ENCODE results near the gene MACC1. TPM values are rescaled to one million over a fixed set of nuclear protein-coding genes. Genes with fewer than 3 reads are reported as not detected.

MACC1 gene
- polyA plus RNA-seq, 1 of the 3 experiments (the other 2 are of a cell fraction) = not detected

- no peaks in the 10 kb centered on the region for H4K20me1 ChIP-seq (ENCODE audit: insufficient read depth)
- no peaks in the 10 kb centered on the region for H3K4me1 ChIP-seq (ENCODE audit: control insufficient read depth in 1 of 2, insufficient read depth in 2 of 2, low read depth in 1 of 2, low read length in 1 of 2)
- H2AFZ ChIP-seq (ENCODE audit: low read depth) = no peak overlapping the region
- H3K9me3 ChIP-seq = no peaks in the 10 kb centered on the region
- no peak overlapping the region for H3K9ac ChIP-seq
- H3K9me2 ChIP-seq = no peaks in the 10 kb centered on the region
- H3K79me2 ChIP-seq (ENCODE audit: insufficient read depth) = no peaks in the 10 kb centered on the region
- H3K27me3 ChIP-seq (ENCODE audit: insufficient read depth) = peaks cover 7% of the 10 kb centered on the region; the same call in 1 of the 2 replicates
- WGBS (ENCODE audit: low lambda C conversion rate) = 23% methylated on average over 4 of the region's 4 CpGs
- ChIA-PET CTCF (interaction anchor here (1.5 kb wide), 1 partner anchor 10 kb away, joined by 5 read pairs; no protein-coding TSS in a partner anchor), POLR2A (no interaction called here)
- H3K36me3 ChIP-seq (replicated peaks in 1 of 2; ENCODE audit: control insufficient read depth in 1 of 2, insufficient read depth in 2 of 2, low read length in 1 of 2) = no peaks in the 10 kb centered on the region
- no peak overlapping the region for H3K4me3 ChIP-seq (ENCODE audit: low read depth in 2 of 2, low read length in 1 of 2)
- no peaks in the 10 kb centered on the region for H3F3A ChIP-seq (replicated peaks; ENCODE audit: insufficient read depth)
- TF ChIP-seq MEF2A (IDR thresholded peaks at IDR 0.05; ENCODE audit: borderline replicate concordance, low read depth) (no peak), FOXJ3 (CRISPR knock-in tag; IDR thresholded peaks at IDR 0.05) (no peak), FOXM1 (IDR thresholded peaks at IDR 0.05; ENCODE audit: low read depth) (no peak), NRF1 (IDR thresholded peaks at IDR 0.05; ENCODE audit: low read depth, low read length) (no peak), FOSL2 (IDR thresholded peaks at IDR 0.05; ENCODE audit: borderline replicate concordance, low read depth) (no peak), RXRA (IDR thresholded peaks at IDR 0.05; ENCODE audit: borderline replicate concordance, low read depth) (no peak), CTCF (IDR thresholded peaks at IDR 0.05) (no peak), ELF1 (IDR thresholded peaks at IDR 0.05) (no peak), YY1 (IDR thresholded peaks at IDR 0.05; ENCODE audit: low read depth) (no peak), RCOR1 (IDR thresholded peaks at IDR 0.05; ENCODE audit: low read length) (no peak), NFIC (IDR thresholded peaks at IDR 0.05; ENCODE audit: borderline replicate concordance) (no peak), CHD2 (IDR thresholded peaks at IDR 0.05; ENCODE audit: low read length, partially characterized antibody) (no peak), ZBTB33 (IDR thresholded peaks at IDR 0.05; ENCODE audit: borderline replicate concordance, low read depth) (no peak), TCF12 (IDR thresholded peaks at IDR 0.05) (no peak), RFX5 (IDR thresholded peaks at IDR 0.05; ENCODE audit: low read length) (no peak), POLR2AphosphoS5 (IDR thresholded peaks at IDR 0.05; ENCODE audit: low read depth, low read length) (no peak), SMC3 (IDR thresholded peaks at IDR 0.05; ENCODE audit: low read depth, low read length) (no peak)
- H3K27ac ChIP-seq (ENCODE audit: low read depth in 2 of 2, low read length in 1 of 2) = no peak overlapping the region
- no peak for DNase-seq
- H3K4me2 ChIP-seq = no peak overlapping the region
Measured at GRCh38 chr7:20113427-20114027, 103.7 kb downstream of the MACC1 start.
